PC-3 (cell line): ENCODE results near the gene ZNF831. TPM values are rescaled to one million over a fixed set of nuclear protein-coding genes. Genes with fewer than 3 reads are reported as not detected.

ENCODE experiments used
- ATAC-seq: fragments of 200-7000 bp; cut with Tn5 transposase; 2 replicates; pipeline ENCODE4 v1.9.1; 2020; ENCODE audit warnings: mild to moderate bottlenecking, moderate library complexity
- BruUV-seq: library from RNA; stranded (reverse); fragments of 400-500 nt; replicated peaks from 2 replicates; lab custom pipeline; 2021; lab: Mats Ljungman, UMichigan
- CTCF ChIA-PET: fragments of 300-600 bp; sonication (Branson Sonifier 250); formaldehyde crosslinking; loops from one replicate; lab custom pipeline; 2022; ENCODE audit warnings: antibody characterized with exemption; lab: Charles Lee
- POLR2A ChIA-PET: fragments of 300-600 bp; sonication (Branson Sonifier 250); formaldehyde crosslinking; loops from one replicate; lab custom pipeline; 2022; ENCODE audit warnings: antibody characterized with exemption; ENCODE audit not compliant: unreplicated experiment; lab: Charles Lee
- DNase-seq: peaks from one replicate; pipeline ENCODE4 v3.0.0-alpha.2; 2015
- H2AFZ ChIP-seq: fragments of 300-600 bp; sonication (generic); 2 replicates; pipeline ENCODE4 v1.6.0; 2016; ENCODE audit warnings: antibody characterized with exemption, low read length
- H3F3A ChIP-seq: fragments of 300-600 bp; sonication (generic); one replicate; pipeline ENCODE4 v1.6.0; 2017; ENCODE audit warnings: antibody characterized with exemption, low read length, control low read depth, mild to moderate bottlenecking; ENCODE audit not compliant: unreplicated experiment
- H3K27ac ChIP-seq: fragments of 300-600 bp; sonication (generic); 2 replicates; pipeline ENCODE4 v1.5.1; 2016; ENCODE audit warnings: mild to moderate bottlenecking, low read length
- H3K27me3 ChIP-seq: fragments of 300-600 bp; sonication (generic); 2 replicates; pipeline ENCODE4 v1.6.1; 2016; ENCODE audit warnings: low read length, mixed read lengths
- H3K36me3 ChIP-seq: fragments of 300-600 bp; sonication (generic); 2 replicates; pipeline ENCODE4 v1.6.1; 2016; ENCODE audit warnings: low read depth, mixed run types, low read length, mixed read lengths
- H3K4me1 ChIP-seq: fragments of 300-600 bp; sonication (generic); 2 replicates; pipeline ENCODE4 v1.5.1; 2016; ENCODE audit warnings: low read length; ENCODE audit not compliant: insufficient read depth
- H3K4me2 ChIP-seq: fragments of 300-600 bp; sonication (generic); 2 replicates; pipeline ENCODE4 v1.6.0; 2016; ENCODE audit warnings: low read length
- H3K4me3 ChIP-seq: fragments of 300-600 bp; sonication (generic); 2 replicates; pipeline ENCODE4 v1.5.1; 2016; ENCODE audit warnings: mild to moderate bottlenecking, low read length, mixed read lengths
- H3K79me2 ChIP-seq: fragments of 300-600 bp; sonication (generic); 2 replicates; pipeline ENCODE4 v1.6.1; 2017; ENCODE audit warnings: low read length, mixed read lengths
- H3K9ac ChIP-seq: fragments of 300-600 bp; sonication (generic); 2 replicates; pipeline ENCODE4 v1.6.0; 2016; ENCODE audit warnings: mild to moderate bottlenecking, low read length
- H3K9me2 ChIP-seq: fragments of 300-600 bp; sonication (generic); replicated peaks from 2 replicates; pipeline ENCODE4 v1.6.1; 2016; ENCODE audit warnings: mixed run types, low read length, mixed read lengths
- H3K9me3 ChIP-seq: fragments of 300-600 bp; sonication (generic); 2 replicates; pipeline ENCODE4 v1.6.1; 2016; ENCODE audit warnings: low read length, mixed read lengths
- H4K20me1 ChIP-seq: fragments of 300-600 bp; sonication (generic); 2 replicates; pipeline ENCODE4 v1.6.1; 2016; ENCODE audit warnings: low read length, mixed read lengths
- EZH2 ChIP-seq: fragments of 300-600 bp; sonication (generic); IDR thresholded peaks from one replicate; pipeline ENCODE4 v1.6.1; 2017; ENCODE audit warnings: antibody characterized with exemption, mild to moderate bottlenecking, low read length; ENCODE audit not compliant: unreplicated experiment
- EZH2phosphoT487 ChIP-seq: fragments of 300-600 bp; sonication (generic); IDR thresholded peaks from 2 replicates; pipeline ENCODE4 v1.6.1; 2018; ENCODE audit warnings: mild to moderate bottlenecking, antibody characterized with exemption, low read length, borderline replicate concordance
- intact Hi-C: fragments of 100-400 bp; cut with micrococcal nuclease; formaldehyde crosslinking; loops from 2 replicates; pipeline ENCODE4 v1.9.0; 2023
- total RNA-seq: library from RNA; depleted of rRNA; stranded (reverse); fragments of >200 nt; gene quantifications from 2 replicates; pipeline ENCODE4 v1.2.3, GENCODE V29; 2014
- TF ChIP-seq, protein P1 (sequence below): fragments of 300-600 bp; sonication (generic); conservative IDR thresholded peaks from 2 replicates; pipeline ENCODE4 v1.5.1; 2017; ENCODE audit warnings: antibody characterized with exemption, low read depth, mild to moderate bottlenecking, low read length

Gene ZNF831
- total RNA-seq, 1 experiment from 2014 or later, result not detected

DNA sequence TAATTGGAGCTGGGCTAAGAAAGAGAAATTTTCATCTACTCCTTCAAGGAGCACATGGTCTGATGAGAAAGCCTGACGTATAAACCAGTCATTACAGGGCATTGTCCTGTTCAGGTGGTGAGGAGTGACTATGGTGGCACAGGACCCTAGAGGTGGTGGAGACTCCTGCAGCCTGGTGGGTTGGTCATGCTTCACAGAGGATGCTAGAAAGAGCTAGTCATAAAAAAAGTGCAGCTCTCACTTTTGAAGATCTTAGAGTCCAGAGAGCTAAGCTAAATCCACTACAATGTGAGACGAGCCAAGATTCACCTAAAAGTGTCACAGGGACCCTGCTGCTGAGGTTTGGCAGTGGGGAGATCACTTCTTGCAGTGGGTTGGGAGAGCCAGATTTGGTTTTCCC is 9.8 kb upstream of the ZNF831 start:
- no peaks in the 10 kb centered on the region for H3K9me2 ChIP-seq
- no peaks in the 10 kb centered on the region for H3K36me3 ChIP-seq
- intact Hi-C loops, result no loop called here
- no peak overlapping the region for H3K4me2 ChIP-seq
- H3K27ac ChIP-seq, result no peak overlapping the region
- no peaks in the 10 kb centered on the region for H3F3A ChIP-seq
- DNase-seq, result no peak
- no peaks in the 10 kb centered on the region for H3K4me1 ChIP-seq
- CTCF ChIA-PET, result no interaction called here
- no peak overlapping the region for H3K9ac ChIP-seq
- BruUV-seq, result no TSS peak
- no peak overlapping the region for H2AFZ ChIP-seq
- H3K79me2 ChIP-seq, result no peaks in the 10 kb centered on the region
- H4K20me1 ChIP-seq, result no peaks in the 10 kb centered on the region
- H3K4me3 ChIP-seq, result no peak overlapping the region
- peaks cover 94% of the 10 kb centered on the region for H3K27me3 ChIP-seq
- no peak for TF ChIP-seq EZH2phosphoT487
- TF ChIP-seq EZH2, result no peak
- TF ChIP-seq, protein P1, sequence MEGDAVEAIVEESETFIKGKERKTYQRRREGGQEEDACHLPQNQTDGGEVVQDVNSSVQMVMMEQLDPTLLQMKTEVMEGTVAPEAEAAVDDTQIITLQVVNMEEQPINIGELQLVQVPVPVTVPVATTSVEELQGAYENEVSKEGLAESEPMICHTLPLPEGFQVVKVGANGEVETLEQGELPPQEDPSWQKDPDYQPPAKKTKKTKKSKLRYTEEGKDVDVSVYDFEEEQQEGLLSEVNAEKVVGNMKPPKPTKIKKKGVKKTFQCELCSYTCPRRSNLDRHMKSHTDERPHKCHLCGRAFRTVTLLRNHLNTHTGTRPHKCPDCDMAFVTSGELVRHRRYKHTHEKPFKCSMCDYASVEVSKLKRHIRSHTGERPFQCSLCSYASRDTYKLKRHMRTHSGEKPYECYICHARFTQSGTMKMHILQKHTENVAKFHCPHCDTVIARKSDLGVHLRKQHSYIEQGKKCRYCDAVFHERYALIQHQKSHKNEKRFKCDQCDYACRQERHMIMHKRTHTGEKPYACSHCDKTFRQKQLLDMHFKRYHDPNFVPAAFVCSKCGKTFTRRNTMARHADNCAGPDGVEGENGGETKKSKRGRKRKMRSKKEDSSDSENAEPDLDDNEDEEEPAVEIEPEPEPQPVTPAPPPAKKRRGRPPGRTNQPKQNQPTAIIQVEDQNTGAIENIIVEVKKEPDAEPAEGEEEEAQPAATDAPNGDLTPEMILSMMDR, result no peak
- POLR2A ChIA-PET, result no interaction called here
- no peak for ATAC-seq
- H3K9me3 ChIP-seq, result no peaks in the 10 kb centered on the region

DNA sequence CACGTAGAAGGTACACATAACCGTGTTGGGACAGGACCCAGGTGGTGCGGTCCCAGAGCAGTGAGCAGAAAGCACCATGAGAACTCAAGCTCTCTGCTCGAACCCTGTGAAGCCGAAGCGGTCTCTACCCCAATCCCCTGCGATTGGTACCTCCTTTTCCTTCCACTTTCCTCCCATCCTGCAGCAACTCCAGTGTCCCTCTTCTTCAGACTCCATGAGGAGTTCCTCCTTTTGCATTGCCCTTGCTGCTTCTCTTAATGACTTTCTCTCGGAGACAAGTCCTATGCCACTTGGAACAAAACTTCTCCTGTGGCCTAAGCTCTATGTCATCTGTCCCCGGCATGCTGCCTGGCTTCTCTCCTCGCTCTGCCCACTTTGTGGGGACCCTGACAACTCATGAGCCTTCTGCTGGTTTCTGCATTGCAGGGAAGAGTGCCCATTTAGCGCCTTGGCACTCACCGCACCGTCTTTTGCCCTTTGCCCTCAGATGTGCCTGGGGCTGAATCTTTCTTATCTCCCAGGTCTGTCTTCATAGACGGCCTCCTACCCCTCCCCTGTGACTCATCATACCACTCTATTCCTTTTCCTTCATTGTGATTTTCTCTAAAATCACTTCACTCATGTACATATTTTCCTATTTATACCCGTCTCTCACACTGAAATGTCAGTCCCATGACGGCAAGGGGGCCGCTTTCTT is 9.2 kb upstream of the ZNF831 start:
- no peak overlapping the region for H3K27ac ChIP-seq
- H3F3A ChIP-seq, result no peaks in the 10 kb centered on the region
- ChIA-PET CTCF (no interaction called here), POLR2A (no interaction called here)
- intact Hi-C loops, result no loop called here
- no peaks in the 10 kb centered on the region for H3K36me3 ChIP-seq
- no peaks in the 10 kb centered on the region for H3K79me2 ChIP-seq
- H2AFZ ChIP-seq, result no peak overlapping the region
- no peak overlapping the region for H3K4me3 ChIP-seq
- TF ChIP-seq, protein P1, result no peak
- H3K4me1 ChIP-seq, result no peaks in the 10 kb centered on the region
- H3K27me3 ChIP-seq, result peaks cover 93% of the 10 kb centered on the region
- ATAC-seq, result no peak
- H3K9me2 ChIP-seq, result no peaks in the 10 kb centered on the region
- no TSS peak for BruUV-seq
- H3K9me3 ChIP-seq, result no peaks in the 10 kb centered on the region
- H3K4me2 ChIP-seq, result no peak overlapping the region
- H3K9ac ChIP-seq, result no peak overlapping the region
- no peak for DNase-seq
- no peaks in the 10 kb centered on the region for H4K20me1 ChIP-seq

DNA sequence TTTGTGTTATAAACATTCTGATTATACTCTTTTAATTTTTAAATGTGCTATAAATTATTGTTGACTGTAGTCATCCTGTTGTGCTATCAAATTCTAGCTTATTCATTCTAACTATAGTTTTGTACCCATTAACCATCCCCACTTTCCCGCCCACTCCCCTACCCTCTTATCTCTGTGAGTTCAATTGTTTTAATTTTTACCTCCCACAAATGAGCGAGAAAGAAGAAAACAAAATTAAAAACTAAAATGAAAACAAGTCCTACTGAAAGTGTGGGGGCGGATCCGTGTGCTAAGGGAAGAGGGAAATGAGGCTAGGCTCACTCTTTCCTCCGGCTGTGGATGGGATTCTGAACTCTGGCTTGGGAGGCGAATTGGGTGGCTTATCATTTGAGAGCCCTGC is 6.6 kb upstream of the ZNF831 start:
- Histone ChIP-seq H3K4me3 (no peak overlapping the region), H3K9me2 (no peaks in the 10 kb centered on the region), H4K20me1 (no peaks in the 10 kb centered on the region), H3K36me3 (no peaks in the 10 kb centered on the region), H3F3A (no peaks in the 10 kb centered on the region), H3K4me2 (no peak overlapping the region), H3K9ac (no peak overlapping the region), H3K79me2 (no peaks in the 10 kb centered on the region), H2AFZ (no peak overlapping the region), H3K27me3 (peaks cover 92% of the 10 kb centered on the region), H3K4me1 (no peaks in the 10 kb centered on the region), H3K9me3 (no peaks in the 10 kb centered on the region), H3K27ac (no peak overlapping the region)
- DNase-seq (no peak), ATAC-seq (no peak)
- TF ChIP-seq EZH2phosphoT487 (no peak), EZH2 (no peak)
- TF ChIP-seq, protein P1, result no peak
- CTCF ChIA-PET, result no interaction called here
- BruUV-seq, result no TSS peak
- POLR2A ChIA-PET, result no interaction called here
- intact Hi-C loops, result no loop called here
